Chondrocyte (in vitro differentiated cells): Measurements from ENCODE around the gene RSPH1. TPM values are rescaled to one million over a fixed set of nuclear protein-coding genes. Genes with fewer than 3 reads are reported as not detected.
A peak's percentile ranks its signal among the peaks of the same experiment; 100 is the strongest.

Experiments used
- DNase-seq: peaks from one replicate; pipeline ENCODE4 v3.0.0; 2021; ENCODE audit warnings: mixed read lengths, low spot score
- H3K27ac Mint-ChIP-seq: one replicate; pipeline ENCODE4 v1.8.0; 2021; ENCODE audit warnings: mild to moderate bottlenecking, moderate library complexity, mixed read lengths; ENCODE audit not compliant: unreplicated experiment
- H3K27me3 Mint-ChIP-seq: 2 replicates; pipeline ENCODE4 v1.8.0; 2021; ENCODE audit warnings: low read depth, mixed read lengths
- H3K36me3 Mint-ChIP-seq: 2 replicates; pipeline ENCODE4 v1.8.0; 2021; ENCODE audit warnings: low read depth, mixed read lengths
- H3K4me1 Mint-ChIP-seq: 2 replicates; pipeline ENCODE4 v1.8.0; 2021; ENCODE audit warnings: low read depth, mild to moderate bottlenecking, mixed read lengths
- H3K4me3 Mint-ChIP-seq: one replicate; pipeline ENCODE4 v1.8.0; 2021; ENCODE audit warnings: mild to moderate bottlenecking, moderate library complexity, mixed read lengths; ENCODE audit not compliant: unreplicated experiment
- H3K9me3 Mint-ChIP-seq: 2 replicates; pipeline ENCODE4 v1.8.0; 2021; ENCODE audit warnings: low read depth, mixed read lengths
- CTCF ChIP-seq: fragments of 200-600 bp; sonication (generic); IDR thresholded peaks from 2 replicates; pipeline ENCODE4 v1.5.0; 2021; ENCODE audit warnings: antibody characterized with exemption, mild to moderate bottlenecking, moderate library complexity
- total RNA-seq: library from RNA; stranded (reverse); gene quantifications from 3 replicates; pipeline ENCODE4 v1.2.1, GENCODE V29; 2021

Gene RSPH1
- total RNA-seq, 1 donor from 2014 or later: 0.15 TPM

- DNase-seq: no peak
- Mint-ChIP-seq H3K4me1 (peaks cover 47% of the 10 kb centered on the region), H3K27ac (no peak overlapping the region), H3K27me3 (peaks cover 2% of the 10 kb centered on the region), H3K4me3 (peak overlapping the region; percentile 77), H3K9me3 (no peaks in the 10 kb centered on the region), H3K36me3 (peaks cover 3% of the 10 kb centered on the region)
- peak; percentile 17 for TF ChIP-seq CTCF
Observed at GRCh38 chr21:42513985-42514882, 18.2 kb upstream of the RSPH1 start.

- Mint-ChIP-seq H3K9me3 (no peaks in the 10 kb centered on the region), H3K4me1 (peaks cover 40% of the 10 kb centered on the region), H3K36me3 (no peaks in the 10 kb centered on the region), H3K27ac (no peak within 1 kb of the TSS), H3K4me3 (peak within 1 kb of the TSS; percentile 77), H3K27me3 (peaks cover 2% of the 10 kb centered on the region)
- peak; percentile 13 for TF ChIP-seq CTCF
- no peak for DNase-seq
Observed at GRCh38 chr21:42513151-42513984, 17.3 kb upstream of the RSPH1 start, which contains the start of gene SLC37A1. SLC37A1 (plus strand) TSS chr21:42513852; CDS start chr21:42518455, 4,603 bp downstream.

GRCh38 chr21:42512346-42513034, 16.5 kb upstream of the RSPH1 start:
- Mint-ChIP-seq H3K9me3 (no peaks in the 10 kb centered on the region), H3K27ac (no peak overlapping the region), H3K36me3 (no peaks in the 10 kb centered on the region), H3K4me3 (peak overlapping the region; percentile 70), H3K27me3 (peaks cover 2% of the 10 kb centered on the region), H3K4me1 (peaks cover 31% of the 10 kb centered on the region)
- TF ChIP-seq CTCF: no peak
- DNase-seq: peak; percentile 55

GRCh38 chr21:42509244-42509643, 13.2 kb upstream of the RSPH1 start:
- H3K9me3 Mint-ChIP-seq: no peaks in the 10 kb centered on the region
- no peaks in the 10 kb centered on the region for H3K36me3 Mint-ChIP-seq
- peak; percentile 32 for DNase-seq
- no peak overlapping the region for H3K27ac Mint-ChIP-seq
- no peaks in the 10 kb centered on the region for H3K4me1 Mint-ChIP-seq
- peaks cover 6% of the 10 kb centered on the region for H3K27me3 Mint-ChIP-seq
- no peak for TF ChIP-seq CTCF
- no peak overlapping the region for H3K4me3 Mint-ChIP-seq
